Esophagus muscularis mucosa (tissue), 4 donors: ENCODE results near the gene DHX34. TPM values are rescaled to one million over a fixed set of nuclear protein-coding genes. Genes with fewer than 3 reads are reported as not detected.

ENCODE experiments used
- DNase-seq: peaks from one replicate; pipeline ENCODE4 v3.0.0-alpha.2; 2017; ENCODE audit errors: extremely low spot score
- H3K27ac ChIP-seq, 4 donors: fragments of 200-600 bp; sonication (generic); replicated peaks in 1 of 4; 1 replicate in 3 of 4; 2 replicates in 1 of 4; pipeline ENCODE4 v1.5.1; 2016 to 2019; ENCODE audit warnings: mild to moderate bottlenecking in 1 of 4
- H3K27me3 ChIP-seq, 4 donors: fragments of 200-600 bp; sonication (generic); one replicate each; pipeline versions ENCODE4 v1.5.1 to v1.6.0; 2016 to 2019
- H3K36me3 ChIP-seq, 4 donors: fragments of 200-600 bp; sonication (generic); one replicate each; pipeline ENCODE4 v1.5.1; 2016 to 2019
- H3K4me1 ChIP-seq, 4 donors: fragments of 200-600 bp; sonication (generic); one replicate each; pipeline ENCODE4 v1.5.1; 2016 to 2019
- H3K4me3 ChIP-seq, 4 donors: fragments of 200-600 bp; sonication (generic); 1 replicate in 2 of 4; 2 replicates in 2 of 4; pipeline ENCODE4 v1.5.1; 2016 to 2019; ENCODE audit warnings: mild to moderate bottlenecking in 4 of 4, moderate library complexity in 1 of 4
- H3K9me3 ChIP-seq, 4 donors: fragments of 200-600 bp; sonication (generic); 1 replicate in 3 of 4; 2 replicates in 1 of 4; pipeline ENCODE4 v1.5.1; 2016 to 2019
- CTCF ChIP-seq, 3 experiments: fragments of 200-600 bp in 2 of 3; fragments of 450-650 bp in 1 of 3; sonication (generic) in 2 of 3; IDR thresholded peaks; one replicate each; pipeline ENCODE4 v1.5.1; 2017 to 2019; ENCODE audit warnings: antibody characterized with exemption in 3 of 3, mild to moderate bottlenecking in 2 of 3, moderate library complexity in 1 of 3
- EP300 ChIP-seq: sonication (generic); formaldehyde crosslinking; IDR thresholded peaks from one replicate; pipeline ENCODE4 v1.6.1; 2017; ENCODE audit warnings: antibody characterized with exemption
- POLR2A ChIP-seq: fragments of 450-650 bp; IDR thresholded peaks from one replicate; pipeline ENCODE4 v1.6.1; 2017; ENCODE audit warnings: antibody characterized with exemption, moderate library complexity, mild to moderate bottlenecking, low read depth
- POLR2AphosphoS5 ChIP-seq, 2 donors: sonication (generic); formaldehyde crosslinking; IDR thresholded peaks; one replicate each; pipeline ENCODE4 v1.6.1; 2017; ENCODE audit warnings: antibody characterized with exemption in 2 of 2
- WGBS: methylation state at CpG from one replicate; pipeline ENCODE4 v1.1.5; 2018; 5-methylcytosine and 5-hydroxymethylcytosine counted together
- intact Hi-C: fragments of 100-400 bp; cut with DNase I; formaldehyde crosslinking; loops from one replicate; pipeline ENCODE4 v1.15.1; 2023
- total RNA-seq, 4 donors: library from RNA; depleted of rRNA; stranded (reverse); fragments of >200 nt; gene quantifications; one replicate each; pipeline versions ENCODE4 v1.1.0 to v1.2.1, GENCODE V29; 2016

Gene DHX34
- total RNA-seq, 4 donors from 2014 or later, result 9.1 to 15.6 (median 12.2) TPM

GRCh38 chr19:47306303-47306702 lies 42.8 kb upstream of the DHX34 start:
- 98% methylated on average over 3 of the region's 3 CpGs for WGBS
- Histone ChIP-seq H3K9me3 (no peaks in the 10 kb centered on the region), H3K27me3 (peaks cover 0 to 26% (median 0%) of the 10 kb centered on the region in 4 donors), H3K27ac (no peak overlapping the region), H3K4me3 (no peak overlapping the region), H3K4me1 (peaks cover 0 to 21% (median 11%) of the 10 kb centered on the region in 4 donors), H3K36me3 (no peaks in the 10 kb centered on the region)
- TF ChIP-seq EP300, result no peak
- TF ChIP-seq POLR2A, result no peak
- TF ChIP-seq POLR2AphosphoS5 (IDR thresholded peaks at IDR 0.05), result no peak
- no peak for TF ChIP-seq CTCF (IDR thresholded peaks at IDR 0.05)
- DNase-seq, result no peak
- intact Hi-C loops, result no loop called here

GRCh38 chr19:47309038-47309437 lies 40.1 kb upstream of the DHX34 start:
- TF ChIP-seq POLR2A, result no peak
- no peak for TF ChIP-seq POLR2AphosphoS5 (IDR thresholded peaks at IDR 0.05)
- TF ChIP-seq EP300, result no peak
- TF ChIP-seq CTCF (IDR thresholded peaks at IDR 0.05), result no peak
- no peaks in the 10 kb centered on the region for H3K9me3 ChIP-seq
- H3K27ac ChIP-seq, result no peak overlapping the region
- H3K4me3 ChIP-seq, result no peak overlapping the region
- no peak for DNase-seq
- H3K27me3 ChIP-seq, result peaks cover 0 to 44% (median 0%) of the 10 kb centered on the region in 4 donors
- 36% methylated on average over 6 of the region's 8 CpGs for WGBS
- H3K4me1 ChIP-seq, result peaks cover 0 to 21% (median 11%) of the 10 kb centered on the region in 4 donors
- intact Hi-C loops, result no loop called here
- H3K36me3 ChIP-seq, result no peaks in the 10 kb centered on the region

DNA sequence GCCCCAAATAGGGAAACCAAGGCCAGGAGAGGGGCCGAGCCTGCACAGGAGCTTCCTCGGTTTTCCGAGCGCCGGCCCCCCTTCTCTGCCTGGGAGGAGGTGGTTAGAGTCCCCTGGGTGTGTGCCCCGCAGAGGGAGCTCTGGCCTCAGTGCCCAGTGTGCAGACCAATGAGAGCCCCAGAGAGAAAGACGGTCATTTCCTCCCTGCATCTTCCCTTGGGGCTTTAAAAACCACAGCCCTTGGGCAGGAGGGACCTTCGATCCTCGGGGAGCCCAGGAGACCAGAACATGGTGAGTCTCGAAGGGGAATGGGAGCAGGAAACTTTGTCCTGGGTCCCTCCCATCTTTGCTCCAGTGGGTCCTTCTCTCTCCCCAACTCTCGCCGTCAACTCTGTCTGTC lies 39.5 kb upstream of the DHX34 start, which contains the start of gene C5AR1:
TSS of gene C5AR1 (plus strand) at position 254 of the 400 bp plus-strand sequence. CDS start at position 289, 35 bp downstream.
- TF ChIP-seq POLR2AphosphoS5 (IDR thresholded peaks at IDR 0.05) (peak in 1 of 2 donors; percentile 61), CTCF (IDR thresholded peaks at IDR 0.05) (no peak), POLR2A (peak; percentile 15)
- H3K4me3 ChIP-seq, result peak within 1 kb of the TSS; percentile 20 to 37 (median 28)
- intact Hi-C loops, result no loop called here
- no peaks in the 10 kb centered on the region for H3K9me3 ChIP-seq
- H3K36me3 ChIP-seq, result no peaks in the 10 kb centered on the region
- WGBS, result 46% methylated on average over 12 of the region's 12 CpGs
- peak within 1 kb of the TSS in 3 of 4 donors; percentile 16 to 49 (median 31) for H3K27ac ChIP-seq
- DNase-seq, result no peak
- H3K4me1 ChIP-seq, result peaks cover 0 to 21% (median 11%) of the 10 kb centered on the region in 4 donors
- peaks cover 0 to 44% (median 0%) of the 10 kb centered on the region in 4 donors for H3K27me3 ChIP-seq

GRCh38 chr19:47310323-47310722 lies 38.8 kb upstream of the DHX34 start:
- TF ChIP-seq POLR2AphosphoS5 (IDR thresholded peaks at IDR 0.05), result no peak
- TF ChIP-seq POLR2A, result no peak
- TF ChIP-seq CTCF (IDR thresholded peaks at IDR 0.05), result no peak
- no peak for TF ChIP-seq EP300
- WGBS, result 83% methylated on average over 2 of the region's 2 CpGs
- no peak for DNase-seq
- H3K4me1 ChIP-seq, result peaks cover 0 to 17% (median 7%) of the 10 kb centered on the region in 4 donors
- no peaks in the 10 kb centered on the region for H3K9me3 ChIP-seq
- H3K36me3 ChIP-seq, result no peaks in the 10 kb centered on the region
- H3K27ac ChIP-seq, result peak overlapping the region in 3 of 4 donors; percentile 16 to 49 (median 31)
- intact Hi-C loops, result no loop called here
- H3K4me3 ChIP-seq, result peak overlapping the region; percentile 20 to 37 (median 28)
- H3K27me3 ChIP-seq, result peaks cover 0 to 46% (median 0%) of the 10 kb centered on the region in 4 donors

GRCh38 chr19:47310819-47311218 lies 38.3 kb upstream of the DHX34 start:
- TF ChIP-seq CTCF (IDR thresholded peaks at IDR 0.05), result no peak
- TF ChIP-seq POLR2A, result no peak
- peak in 1 of 2 donors; percentile 53 for TF ChIP-seq POLR2AphosphoS5 (IDR thresholded peaks at IDR 0.05)
- TF ChIP-seq EP300, result no peak
- peak overlapping the region; percentile 20 to 37 (median 28) for H3K4me3 ChIP-seq
- WGBS, result 11% methylated on average over 5 of the region's 5 CpGs

More at GRCh38 chr19:47310819-47311218, 38.3 kb upstream of the DHX34 start:
- Histone ChIP-seq H3K36me3 (no peaks in the 10 kb centered on the region), H3K27ac (peak overlapping the region in 2 of 4 donors; percentile 31 to 49), H3K4me1 (peaks cover 0 to 12% (median 3%) of the 10 kb centered on the region in 4 donors), H3K27me3 (peaks cover 0 to 51% (median 0%) of the 10 kb centered on the region in 4 donors), H3K9me3 (no peaks in the 10 kb centered on the region)
- DNase-seq, result no peak
- intact Hi-C loops, result no loop called here
